HepG2 (cell line): Measurements from ENCODE around the gene CXCL6. TPM values are rescaled to one million over a fixed set of nuclear protein-coding genes. Genes with fewer than 3 reads are reported as not detected.

ENCODE experiments used
- ATAC-seq: fragments of 200-7000 bp; cut with Tn5 transposase; 3 replicates; pipeline ENCODE4 v1.9.1; 2020; ENCODE audit warnings: mild to moderate bottlenecking, moderate library complexity
- BruUV-seq: library from RNA; stranded (reverse); fragments of 400-500 nt; replicated peaks from 2 replicates; lab custom pipeline; 2021; lab: Mats Ljungman, UMichigan
- CTCF ChIA-PET: fragments of 300-600 bp; formaldehyde crosslinking; extraction: SDS; loops from one replicate; lab custom pipeline; 2021; ENCODE audit warnings: low total read pairs, inconsistent platforms, low intra/inter-chr PET ratio; lab: Yijun Ruan, JAX
- POLR2A ChIA-PET: fragments of 350-600 bp; sonication (Branson Sonifier 250); formaldehyde crosslinking; loops from one replicate; lab custom pipeline; 2020; ENCODE audit warnings: antibody characterized with exemption, inconsistent platforms; lab: Yijun Ruan, JAX
- DNase-seq: peaks from one replicate; pipeline ENCODE4 v3.0.0-alpha.2; 2015; ENCODE audit warnings: low spot score
- FAIRE-seq: peaks from 3 replicates; lab custom pipeline; 2011; peaks lifted over from hg19 to GRCh38; lab: Jason Lieb, UNC
- H2AFZ ChIP-seq: one replicate; pipeline ENCODE4 v1.6.1; 2011; ENCODE audit warnings: low read length, inconsistent platforms
- H3K27ac ChIP-seq: fragments of 300-600 bp; 3 replicates; pipeline ENCODE4 v1.8.0; 2011; ENCODE audit warnings: mixed run types, mild to moderate bottlenecking, mixed read lengths, low read length, inconsistent platforms; ENCODE audit not compliant: insufficient read depth; ENCODE audit errors: extremely low read length
- H3K27me3 ChIP-seq, 2 experiments: fragments of 200-600 bp in 1 of 2; 2 replicates in 1 of 2; 3 replicates in 1 of 2; pipeline versions ENCODE4 v1.6.0 to v1.8.0; 2011; ENCODE audit warnings: low read length in 2 of 2, mild to moderate bottlenecking in 2 of 2, moderate library complexity in 2 of 2, inconsistent platforms in 1 of 2; ENCODE audit not compliant: insufficient read depth in 2 of 2, control insufficient read depth in 1 of 2
- H3K36me3 ChIP-seq, 2 experiments: fragments of 200-600 bp in 1 of 2; replicated peaks in 1 of 2; 2 replicates in 1 of 2; 3 replicates in 1 of 2; pipeline versions ENCODE4 v1.5.1 to v1.8.0; 2011; ENCODE audit warnings: low read length in 2 of 2, inconsistent platforms in 1 of 2; ENCODE audit not compliant: insufficient read depth in 2 of 2, control insufficient read depth in 1 of 2
- H3K4me1 ChIP-seq: 2 replicates; pipeline ENCODE4 v1.5.1; 2012; ENCODE audit warnings: low read length, inconsistent platforms; ENCODE audit not compliant: insufficient read depth
- H3K4me2 ChIP-seq: 2 replicates; pipeline ENCODE4 v1.6.0; 2011; ENCODE audit warnings: low read depth, low read length, inconsistent platforms
- H3K4me3 ChIP-seq, 3 experiments: fragments of 200-600 bp in 1 of 3; sonication (generic), shearing (Covaris generic) in 1 of 3; replicated peaks in 1 of 3; 2 replicates each; pipeline ENCODE4 v1.5.1; 2011 to 2016; ENCODE audit warnings: low read length in 3 of 3, inconsistent platforms in 2 of 3, low read depth in 2 of 3, mild to moderate bottlenecking in 2 of 3, control low read depth in 1 of 3, mixed read lengths in 1 of 3; ENCODE audit not compliant: insufficient read depth in 1 of 3
- H3K79me2 ChIP-seq: one replicate; pipeline ENCODE4 v1.6.1; 2011; ENCODE audit warnings: low read length, inconsistent platforms; ENCODE audit not compliant: insufficient read depth
- H3K9ac ChIP-seq: 2 replicates; pipeline ENCODE4 v1.6.0; 2011; ENCODE audit warnings: mild to moderate bottlenecking, low read depth, low read length, inconsistent platforms; ENCODE audit not compliant: insufficient read depth
- H3K9me3 ChIP-seq: 2 replicates; pipeline ENCODE4 v1.5.1; 2012; ENCODE audit warnings: mild to moderate bottlenecking, low read length
- H4K20me1 ChIP-seq: 2 replicates; pipeline ENCODE4 v1.6.0; 2011; ENCODE audit warnings: inconsistent platforms, mild to moderate bottlenecking, low read length, moderate library complexity; ENCODE audit not compliant: insufficient read depth
- DPF2 ChIP-seq: sonication (generic); formaldehyde crosslinking; IDR thresholded peaks from 2 replicates; pipeline ENCODE4 v1.4.0; 2020; ENCODE audit warnings: mild to moderate bottlenecking, low read depth, missing genetic modification reagents, borderline replicate concordance
- IKZF4 ChIP-seq: sonication (generic); formaldehyde crosslinking; IDR thresholded peaks from 2 replicates; pipeline ENCODE4 v1.5.1; 2020; ENCODE audit warnings: borderline replicate concordance, mild to moderate bottlenecking, low read depth, missing genetic modification reagents; ENCODE audit errors: not compliant biosample characterization
- MIER3 ChIP-seq: IDR thresholded peaks from 2 replicates; pipeline ENCODE4 v1.6.1; 2016; ENCODE audit warnings: missing compliant biosample characterization, borderline replicate concordance
- PHB2 ChIP-seq: fragments of 450-650 bp; IDR thresholded peaks from 2 replicates; pipeline ENCODE4 v1.6.1; 2018; ENCODE audit not compliant: partially characterized antibody
- PHF20 ChIP-seq: sonication (generic); formaldehyde crosslinking; IDR thresholded peaks from 2 replicates; pipeline ENCODE4 v1.5.0; 2020; ENCODE audit warnings: mild to moderate bottlenecking, missing genetic modification reagents
- RAD21 ChIP-seq: fragments of 450-650 bp; formaldehyde crosslinking; IDR thresholded peaks from 2 replicates; pipeline ENCODE4 v1.5.0; 2020; ENCODE audit warnings: mild to moderate bottlenecking
- SIX1 ChIP-seq: sonication (generic); formaldehyde crosslinking; IDR thresholded peaks from 2 replicates; pipeline ENCODE4 v1.4.0; 2020; ENCODE audit warnings: missing genetic modification reagents, borderline replicate concordance
- SIX4 ChIP-seq: sonication (generic); formaldehyde crosslinking; IDR thresholded peaks from 2 replicates; pipeline ENCODE4 v1.4.0; 2020; ENCODE audit warnings: missing genetic modification reagents
- SNAPC2 ChIP-seq: sonication (generic); formaldehyde crosslinking; IDR thresholded peaks from 2 replicates; pipeline ENCODE4 v1.8.1; 2022; ENCODE audit warnings: mild to moderate bottlenecking, missing genetic modification reagents
- TRIM24 ChIP-seq: sonication (generic); formaldehyde crosslinking; IDR thresholded peaks from 2 replicates; pipeline ENCODE4 v1.8.0; 2022; ENCODE audit warnings: mild to moderate bottlenecking, missing genetic modification reagents
- ZNF326 ChIP-seq: sonication (generic); formaldehyde crosslinking; IDR thresholded peaks from 2 replicates; pipeline ENCODE4 v1.4.0; 2020; ENCODE audit warnings: missing genetic modification reagents, borderline replicate concordance
- ZNF550 ChIP-seq: sonication (generic); formaldehyde crosslinking; IDR thresholded peaks from 2 replicates; pipeline ENCODE4 v1.4.0; 2020; ENCODE audit warnings: mild to moderate bottlenecking, missing genetic modification reagents, borderline replicate concordance
- ZNF556 ChIP-seq: sonication (generic); formaldehyde crosslinking; IDR thresholded peaks from 2 replicates; pipeline ENCODE4 v1.4.0; 2020; ENCODE audit warnings: mild to moderate bottlenecking, missing genetic modification reagents, borderline replicate concordance
- ZNF616 ChIP-seq: sonication (generic); formaldehyde crosslinking; IDR thresholded peaks from 2 replicates; pipeline ENCODE4 v1.5.0; 2020; ENCODE audit warnings: low read depth, mild to moderate bottlenecking, missing genetic modification reagents
- ZNF713 ChIP-seq: sonication (generic); formaldehyde crosslinking; IDR thresholded peaks from 2 replicates; pipeline ENCODE4 v1.4.0; 2020; ENCODE audit warnings: mild to moderate bottlenecking, missing genetic modification reagents
- ZNF891 ChIP-seq: sonication (generic); formaldehyde crosslinking; IDR thresholded peaks from 2 replicates; pipeline ENCODE4 v1.5.0; 2020; ENCODE audit warnings: mild to moderate bottlenecking, missing genetic modification reagents
- WGBS: methylation state at CpG from one replicate; pipeline ENCODE4 v1.1.6; 2017; ENCODE audit warnings: low lambda C conversion rate; 5-methylcytosine and 5-hydroxymethylcytosine counted together
- in situ Hi-C: cut with HindIII; loops from 2 replicates; pipeline ENCODE4 v1.10.0; 2017; ENCODE audit warnings: low pct_unique_long_range_greater_than_20kb; ENCODE audit not compliant: extremely low pct_ligation_motif_present
- intact Hi-C: fragments of 100-400 bp; cut with micrococcal nuclease; formaldehyde crosslinking; loops from one replicate; pipeline ENCODE4 v1.10.0; 2022; ENCODE audit not compliant: unreplicated experiment
- polyA plus RNA-seq, 8 experiments: library from polyadenylated mRNA; depleted of rRNA in 3 of 8; stranded (reverse) in 7 of 8; unstranded in 1 of 8; fragments of >200 nt; fragmentation: Illumina TruSeq in 4 of 8; extraction: Trizol in 4 of 8; gene quantifications; 2 replicates each; pipeline versions ENCODE4 v1.2.1 to v1.2.3, GENCODE V29; 2011 to 2016; ENCODE audit warnings: low read depth in 4 of 8, missing spikeins in 1 of 8, mixed read lengths in 1 of 8; ENCODE audit not compliant: insufficient read depth in 1 of 8
- total RNA-seq, 5 experiments: library from RNA; depleted of rRNA; stranded (reverse); fragments of >200 nt; fragmentation: Illumina TruSeq; extraction: Trizol; gene quantifications; 2 replicates each; pipeline ENCODE4 v1.2.3, GENCODE V29; 2016; ENCODE audit warnings: low read depth in 1 of 5
- TF ChIP-seq, protein P1 (sequence below): sonication (generic); formaldehyde crosslinking; IDR thresholded peaks from 2 replicates; pipeline ENCODE4 v1.5.0; 2020; ENCODE audit warnings: mild to moderate bottlenecking, missing genetic modification reagents
- TF ChIP-seq, protein P2 (sequence below): sonication (generic); formaldehyde crosslinking; conservative IDR thresholded peaks from 2 replicates; pipeline ENCODE4 v1.4.0; 2020; ENCODE audit warnings: mild to moderate bottlenecking, missing genetic modification reagents, moderate library complexity

CXCL6 gene
- total and polyA plus RNA-seq, 2 of the 13 experiments (the other 11 are each of a cell fraction or from before 2014, with no cell fraction given) = not detected

DNA sequence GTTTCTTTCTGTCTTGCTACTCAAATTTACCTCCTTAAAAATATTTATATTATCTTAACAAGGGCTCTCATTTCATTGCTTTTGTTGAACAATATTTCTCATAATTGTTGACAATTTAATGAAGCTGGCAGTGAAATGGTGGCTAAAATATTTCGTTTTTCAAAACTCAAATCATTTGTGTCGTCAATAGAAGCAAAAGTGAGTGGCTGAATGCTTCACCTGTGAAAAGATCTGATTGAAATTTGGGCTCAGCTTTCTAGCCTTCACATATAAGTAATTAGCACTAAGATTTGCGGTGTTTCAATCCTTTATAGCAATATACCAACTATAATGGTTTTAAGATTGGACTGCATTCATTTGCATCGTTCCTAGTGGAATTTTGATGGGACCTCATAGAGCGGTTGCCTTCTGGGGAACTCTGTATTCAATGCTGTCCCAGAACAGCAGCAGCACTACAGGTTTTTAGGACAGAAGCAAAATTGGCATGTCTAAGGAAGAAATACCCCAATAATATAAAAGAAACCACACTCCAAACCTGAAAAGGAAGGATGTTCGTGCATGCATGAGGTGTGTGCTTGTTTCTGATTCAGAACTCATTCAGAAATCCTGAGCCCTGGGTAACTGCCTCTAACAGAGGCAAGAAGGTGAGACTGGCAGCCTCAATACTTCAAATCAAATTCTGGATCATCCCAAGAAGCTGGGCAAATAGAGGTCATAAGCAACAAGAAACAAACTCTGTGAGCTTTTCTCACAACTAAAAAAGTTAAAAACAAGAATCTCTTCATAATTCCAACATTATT is 35.2 kb downstream of the CXCL6 start:
- intact Hi-C loops (no loop called here), in situ Hi-C loops (no loop called here)
- peaks cover 0 to 19% of the 10 kb centered on the region in 2 experiments; a peak in 3 of 5 replicates for H3K27me3 ChIP-seq
- BruUV-seq = no TSS peak
- peaks cover 8% of the 10 kb centered on the region; the same call in 1 of the 2 replicates for H3K4me1 ChIP-seq
- H3K79me2 ChIP-seq = no peaks in the 10 kb centered on the region
- H3K36me3 ChIP-seq = no peaks in the 10 kb centered on the region
- no peak for DNase-seq
- no peak overlapping the region for H2AFZ ChIP-seq
- ATAC-seq = no peak
- no peak overlapping the region for H3K4me3 ChIP-seq
- H3K27ac ChIP-seq = no peak overlapping the region
- no peak for FAIRE-seq
- CTCF ChIA-PET = no interaction called here
- no peak overlapping the region for H3K9ac ChIP-seq
- TF ChIP-seq IKZF4 (no peak), ZNF713 (CRISPR knock-in tag) (no peak), PHB2 (no peak), SNAPC2 (CRISPR knock-in tag) (no peak), SIX4 (no peak), PHF20 (CRISPR knock-in tag) (no peak), MIER3 (CRISPR knock-in tag) (no peak), TRIM24 (no peak), ZNF556 (no peak), DPF2 (CRISPR knock-in tag) (no peak), ZNF326 (no peak), ZNF616 (CRISPR knock-in tag) (no peak), SIX1 (CRISPR knock-in tag) (no peak), ZNF550 (no peak), ZNF891 (no peak), RAD21 (CRISPR knock-in tag) (no peak)
- TF ChIP-seq, protein P1, sequence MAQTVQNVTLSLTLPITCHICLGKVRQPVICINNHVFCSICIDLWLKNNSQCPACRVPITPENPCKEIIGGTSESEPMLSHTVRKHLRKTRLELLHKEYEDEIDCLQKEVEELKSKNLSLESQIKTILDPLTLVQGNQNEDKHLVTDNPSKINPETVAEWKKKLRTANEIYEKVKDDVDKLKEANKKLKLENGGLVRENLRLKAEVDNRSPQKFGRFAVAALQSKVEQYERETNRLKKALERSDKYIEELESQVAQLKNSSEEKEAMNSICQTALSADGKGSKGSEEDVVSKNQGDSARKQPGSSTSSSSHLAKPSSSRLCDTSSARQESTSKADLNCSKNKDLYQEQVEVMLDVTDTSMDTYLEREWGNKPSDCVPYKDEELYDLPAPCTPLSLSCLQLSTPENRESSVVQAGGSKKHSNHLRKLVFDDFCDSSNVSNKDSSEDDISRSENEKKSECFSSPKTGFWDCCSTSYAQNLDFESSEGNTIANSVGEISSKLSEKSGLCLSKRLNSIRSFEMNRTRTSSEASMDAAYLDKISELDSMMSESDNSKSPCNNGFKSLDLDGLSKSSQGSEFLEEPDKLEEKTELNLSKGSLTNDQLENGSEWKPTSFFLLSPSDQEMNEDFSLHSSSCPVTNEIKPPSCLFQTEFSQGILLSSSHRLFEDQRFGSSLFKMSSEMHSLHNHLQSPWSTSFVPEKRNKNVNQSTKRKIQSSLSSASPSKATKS (CRISPR knock-in tag) = no peak
- TF ChIP-seq, protein P2, sequence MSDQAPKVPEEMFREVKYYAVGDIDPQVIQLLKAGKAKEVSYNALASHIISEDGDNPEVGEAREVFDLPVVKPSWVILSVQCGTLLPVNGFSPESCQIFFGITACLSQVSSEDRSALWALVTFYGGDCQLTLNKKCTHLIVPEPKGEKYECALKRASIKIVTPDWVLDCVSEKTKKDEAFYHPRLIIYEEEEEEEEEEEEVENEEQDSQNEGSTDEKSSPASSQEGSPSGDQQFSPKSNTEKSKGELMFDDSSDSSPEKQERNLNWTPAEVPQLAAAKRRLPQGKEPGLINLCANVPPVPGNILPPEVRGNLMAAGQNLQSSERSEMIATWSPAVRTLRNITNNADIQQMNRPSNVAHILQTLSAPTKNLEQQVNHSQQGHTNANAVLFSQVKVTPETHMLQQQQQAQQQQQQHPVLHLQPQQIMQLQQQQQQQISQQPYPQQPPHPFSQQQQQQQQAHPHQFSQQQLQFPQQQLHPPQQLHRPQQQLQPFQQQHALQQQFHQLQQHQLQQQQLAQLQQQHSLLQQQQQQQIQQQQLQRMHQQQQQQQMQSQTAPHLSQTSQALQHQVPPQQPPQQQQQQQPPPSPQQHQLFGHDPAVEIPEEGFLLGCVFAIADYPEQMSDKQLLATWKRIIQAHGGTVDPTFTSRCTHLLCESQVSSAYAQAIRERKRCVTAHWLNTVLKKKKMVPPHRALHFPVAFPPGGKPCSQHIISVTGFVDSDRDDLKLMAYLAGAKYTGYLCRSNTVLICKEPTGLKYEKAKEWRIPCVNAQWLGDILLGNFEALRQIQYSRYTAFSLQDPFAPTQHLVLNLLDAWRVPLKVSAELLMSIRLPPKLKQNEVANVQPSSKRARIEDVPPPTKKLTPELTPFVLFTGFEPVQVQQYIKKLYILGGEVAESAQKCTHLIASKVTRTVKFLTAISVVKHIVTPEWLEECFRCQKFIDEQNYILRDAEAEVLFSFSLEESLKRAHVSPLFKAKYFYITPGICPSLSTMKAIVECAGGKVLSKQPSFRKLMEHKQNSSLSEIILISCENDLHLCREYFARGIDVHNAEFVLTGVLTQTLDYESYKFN (CRISPR knock-in tag) = no peak
- POLR2A ChIA-PET = no interaction called here
- no peaks in the 10 kb centered on the region for H4K20me1 ChIP-seq
- under 1% methylated on average over 6 of the region's 6 CpGs for WGBS
- H3K4me2 ChIP-seq = no peak overlapping the region
- no peaks in the 10 kb centered on the region for H3K9me3 ChIP-seq
